Measurements from ENCODE around the gene ANP32A. TPM values are rescaled to one million over a fixed set of nuclear protein-coding genes. Genes with fewer than 3 reads are reported as not detected.
"Not testable (repeated sequence)": the region's sequence is repeated elsewhere in the genome, so short reads cannot be mapped to it uniquely, and the experiment has no call there.

ANP32A gene
- total RNA-seq, result 10 to 100 TPM; 22.1 to 45.9 (median 35.3) TPM

DNA sequence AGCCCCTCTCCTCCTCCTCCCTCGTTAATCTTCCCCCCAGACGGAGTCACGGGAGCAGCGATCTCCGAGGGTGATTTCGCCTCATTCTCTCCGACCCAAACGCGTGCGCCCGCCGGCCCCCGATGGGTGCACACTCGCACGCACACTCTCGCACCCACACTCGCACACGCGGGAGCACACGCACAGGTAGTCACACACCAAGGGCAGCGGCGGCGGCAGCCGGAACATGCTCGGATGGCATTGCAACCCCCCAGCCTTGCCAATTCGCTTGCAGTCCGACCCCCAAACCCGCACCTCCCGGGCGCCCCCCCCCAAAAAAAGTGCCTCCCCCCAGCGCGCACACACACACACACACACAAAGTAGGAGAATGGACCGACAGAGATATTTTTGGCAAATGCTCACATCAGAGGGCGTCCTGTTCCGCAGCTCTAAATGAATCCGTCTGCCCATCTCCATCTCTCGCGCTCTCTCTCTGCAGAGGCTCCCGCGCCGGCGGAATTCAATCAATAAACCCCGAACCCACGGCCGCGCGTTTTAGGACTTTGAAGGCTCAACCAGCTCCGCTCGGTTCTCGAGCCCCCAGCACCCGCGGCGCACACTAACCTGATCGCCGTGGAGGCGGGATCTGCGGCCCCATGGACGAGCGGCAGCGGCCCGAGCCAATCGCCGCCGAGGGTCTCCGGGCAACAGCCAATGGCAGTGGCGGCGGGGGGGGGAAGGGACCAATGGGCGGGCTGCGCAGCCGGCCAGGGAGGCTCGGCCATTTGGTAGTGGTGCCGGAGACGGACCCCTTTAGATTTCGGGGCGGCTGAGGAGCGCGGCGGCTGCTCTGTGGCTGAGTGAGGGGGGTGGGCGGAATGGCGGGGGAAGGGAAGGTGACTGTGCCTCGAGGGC lies at the start of gene ANP32A:
ANP32A (minus strand) TSS at position 601 of the 895 bp plus-strand sequence; CDS start at position 457, 144 bp downstream.
- no peak for TF ChIP-seq CTCF (IDR thresholded peaks at IDR 0.05)
- TF ChIP-seq POLR2A (IDR thresholded peaks at IDR 0.05), result no peak
- intact Hi-C loops (cut with DNase I; ENCODE audit: low total_unique reads), result no loop called here
- peak; percentile 94 to 99 for DNase-seq (ENCODE audit: low spot score in 2 of 2)
- H3K4me3 ChIP-seq (ENCODE audit: low read depth, poor library complexity, severe bottlenecking), result peak within 1 kb of the TSS; percentile 80
- 1% methylated on average over 26 to 76 of the region's 81 CpGs for WGBS, 2 donors

GRCh38 chr15:68868296-68868695 lies 47.6 kb upstream of the ANP32A start:
- WGBS, 2 donors, result 88 to 92% methylated on average over 2 of the region's 2 CpGs
- TF ChIP-seq CTCF (IDR thresholded peaks at IDR 0.05), result no peak
- TF ChIP-seq POLR2A (IDR thresholded peaks at IDR 0.05), result no peak
- H3K4me3 ChIP-seq (ENCODE audit: low read depth, poor library complexity, severe bottlenecking), result no peak overlapping the region
- no peak for DNase-seq (ENCODE audit: low spot score in 2 of 2)
- intact Hi-C loops (cut with DNase I; ENCODE audit: low total_unique reads), result no loop called here

DNA sequence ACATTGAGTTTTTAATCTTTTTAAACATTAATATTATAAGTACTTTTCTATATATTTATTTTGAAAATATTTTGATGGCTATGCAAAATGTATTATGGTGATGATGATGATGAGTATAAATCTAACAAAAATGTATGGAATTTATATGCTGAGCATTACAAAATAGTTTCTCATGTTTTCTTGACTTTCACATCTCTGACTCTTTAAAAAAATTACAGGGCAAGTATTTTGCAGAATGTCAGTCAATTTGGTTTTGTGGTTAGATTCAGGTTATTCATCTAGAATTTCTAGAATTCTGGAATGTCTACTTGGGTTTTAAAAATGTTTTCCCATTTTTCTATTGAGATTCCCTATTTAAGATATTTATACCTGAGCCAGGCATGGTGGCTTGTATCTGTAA lies 41.7 kb upstream of the ANP32A start:
- TF ChIP-seq POLR2A (IDR thresholded peaks at IDR 0.05), result no peak
- intact Hi-C loops (cut with DNase I; ENCODE audit: low total_unique reads), result no loop called here
- no peak overlapping the region for H3K4me3 ChIP-seq (ENCODE audit: low read depth, poor library complexity, severe bottlenecking)
- no peak for DNase-seq (ENCODE audit: low spot score in 2 of 2)

- H3K4me3 ChIP-seq (ENCODE audit: low read depth, poor library complexity, severe bottlenecking); DNase-seq (ENCODE audit: low spot score in 2 of 2); intact Hi-C loops (cut with DNase I; ENCODE audit: low total_unique reads): not testable (repeated sequence)
- 89 to 96% methylated on average over 2 of the region's 4 CpGs for WGBS, 2 donors
Measured at GRCh38 chr15:68858666-68859065, 38.0 kb upstream of the ANP32A start.

- intact Hi-C loops (cut with DNase I; ENCODE audit: low total_unique reads); H3K4me3 ChIP-seq (ENCODE audit: low read depth, poor library complexity, severe bottlenecking); DNase-seq (ENCODE audit: low spot score in 2 of 2): not testable (repeated sequence)
- WGBS, 2 donors, result 88 to 91% methylated on average over 5 of the region's 5 CpGs
Measured at GRCh38 chr15:68857443-68857842, 36.7 kb upstream of the ANP32A start.

DNA sequence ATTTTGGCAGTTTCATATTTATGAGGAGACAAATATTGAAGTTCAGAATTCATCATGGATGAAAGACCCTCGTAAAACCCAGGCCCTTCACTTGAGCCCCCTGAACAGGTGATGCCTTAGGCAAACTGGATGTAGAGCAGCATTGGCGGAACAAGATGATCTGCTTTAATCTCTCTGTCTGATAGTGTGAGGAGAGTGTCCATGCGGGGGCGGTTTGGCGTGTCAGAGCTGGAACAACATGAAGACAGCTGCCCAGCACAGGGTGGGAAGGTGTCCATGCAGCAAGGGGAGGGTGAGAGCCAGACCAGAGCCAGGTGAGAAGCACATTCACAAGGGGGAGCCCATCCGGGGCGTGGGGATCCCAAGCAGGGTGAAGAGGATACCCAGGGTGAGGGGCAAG lies 31.8 kb upstream of the ANP32A start:
- TF ChIP-seq CTCF (IDR thresholded peaks at IDR 0.05) (no peak), POLR2A (IDR thresholded peaks at IDR 0.05) (no peak)
- no peak for DNase-seq (ENCODE audit: low spot score in 2 of 2)
- intact Hi-C loops (cut with DNase I; ENCODE audit: low total_unique reads), result no loop called here
- no peak overlapping the region for H3K4me3 ChIP-seq (ENCODE audit: low read depth, poor library complexity, severe bottlenecking)
- WGBS, 2 donors, result 88 to 89% methylated on average over 7 of the region's 7 CpGs

GRCh38 chr15:68851971-68852370 lies 31.3 kb upstream of the ANP32A start:
- H3K4me3 ChIP-seq (ENCODE audit: low read depth, poor library complexity, severe bottlenecking), result no peak overlapping the region
- TF ChIP-seq CTCF (IDR thresholded peaks at IDR 0.05) (no peak), POLR2A (IDR thresholded peaks at IDR 0.05) (no peak)
- intact Hi-C loops (cut with DNase I; ENCODE audit: low total_unique reads), result no loop called here
- no peak for DNase-seq (ENCODE audit: low spot score in 2 of 2)
- 73 to 85% methylated on average over 2 of the region's 2 CpGs for WGBS, 2 donors
